HEK293T (cell line): ENCODE results near the gene CLEC6A.

Experiments used
- BHLHE40 ChIP-seq: fragments of 450-650 bp; IDR thresholded peaks from 2 replicates; pipeline ENCODE4 v1.6.1; 2016; ENCODE audit warnings: mild to moderate bottlenecking, moderate library complexity, borderline replicate concordance
- CTBP1 ChIP-seq: fragments of 450-650 bp; IDR thresholded peaks from 2 replicates; pipeline ENCODE4 v1.6.1; 2016; ENCODE audit warnings: borderline replicate concordance
- ELF4 ChIP-seq: fragments of 450-650 bp; IDR thresholded peaks from 2 replicates; pipeline ENCODE4 v1.6.1; 2017; ENCODE audit warnings: antibody characterized with exemption
- FOXA1 ChIP-seq: fragments of 450-650 bp; IDR thresholded peaks from 2 replicates; pipeline ENCODE4 v1.6.1; 2016; ENCODE audit warnings: mild to moderate bottlenecking
- FOXM1 ChIP-seq: fragments of 450-650 bp; IDR thresholded peaks from 2 replicates; pipeline ENCODE4 v1.6.1; 2017; ENCODE audit warnings: mild to moderate bottlenecking, borderline replicate concordance
- HDGF ChIP-seq: fragments of 450-650 bp; IDR thresholded peaks from 2 replicates; pipeline ENCODE4 v1.6.1; 2017; ENCODE audit warnings: antibody characterized with exemption, borderline replicate concordance
- TARDBP ChIP-seq: fragments of 450-650 bp; IDR thresholded peaks from 2 replicates; pipeline ENCODE4 v1.6.1; 2016

DNA sequence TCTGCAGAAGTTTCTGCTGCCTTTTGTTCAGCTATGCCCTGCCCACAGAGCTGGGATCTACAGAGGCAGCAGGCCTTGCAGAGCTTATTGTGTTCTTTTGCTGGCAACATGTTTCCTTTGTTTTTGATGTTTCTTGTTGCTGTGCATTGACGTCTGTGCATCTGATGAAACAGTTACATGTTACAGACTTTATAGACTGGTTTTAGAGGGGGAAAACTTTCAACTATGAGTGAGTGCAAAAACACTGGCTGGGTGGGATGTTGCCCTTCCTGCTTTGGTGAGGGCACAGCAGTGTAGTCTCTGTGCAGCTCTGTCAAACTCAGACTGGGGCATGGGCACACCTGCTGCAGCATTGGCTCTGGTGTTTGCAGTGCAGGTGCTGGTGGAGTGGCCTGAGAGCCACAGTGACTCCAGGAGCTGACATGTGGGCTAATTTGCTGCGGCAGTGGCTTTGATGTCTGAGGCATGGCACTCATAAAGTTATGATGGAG lies 26.9 kb downstream of the CLEC6A start:
- TF ChIP-seq ELF4, result no peak
- no peak for TF ChIP-seq CTBP1
- no peak for TF ChIP-seq BHLHE40
- no peak for TF ChIP-seq FOXM1
- no peak for TF ChIP-seq TARDBP
- no peak for TF ChIP-seq HDGF
- no peak for TF ChIP-seq FOXA1
